Keratinocyte (primary cell): ENCODE results near the gene CWC27. TPM values are rescaled to one million over a fixed set of nuclear protein-coding genes. Genes with fewer than 3 reads are reported as not detected.

Experiments
- DNase-seq: peaks from one replicate; pipeline ENCODE4 v3.0.0-alpha.2; 2011; ENCODE audit warnings: low read depth, missing footprints, low spot score
- FAIRE-seq: peaks from 2 replicates; lab custom pipeline; 2011; peaks lifted over from hg19 to GRCh38; lab: Jason Lieb, UNC
- H2AFZ ChIP-seq: 2 replicates; pipeline ENCODE4 v1.6.0; 2012; ENCODE audit warnings: low read length, control low read depth, inconsistent platforms; ENCODE audit not compliant: control insufficient read depth
- H3K27ac ChIP-seq: 2 replicates; pipeline ENCODE4 v1.5.1; 2011; ENCODE audit warnings: low read length; ENCODE audit not compliant: control insufficient read depth, insufficient read depth
- H3K27me3 ChIP-seq: 3 replicates; pipeline ENCODE4 v1.6.0; 2011; ENCODE audit warnings: low read length; ENCODE audit not compliant: control insufficient read depth, insufficient read depth; ENCODE audit errors: extremely low read depth
- H3K36me3 ChIP-seq, 2 experiments: 2 replicates in 1 of 2; 3 replicates in 1 of 2; pipeline ENCODE4 v1.5.1; 2011; ENCODE audit warnings: low read length in 2 of 2, mild to moderate bottlenecking in 1 of 2; ENCODE audit not compliant: control insufficient read depth in 2 of 2, insufficient read depth in 2 of 2; ENCODE audit errors: extremely low read depth in 1 of 2
- H3K4me1 ChIP-seq: 3 replicates; pipeline ENCODE4 v1.5.1; 2011; ENCODE audit warnings: low read length; ENCODE audit not compliant: control insufficient read depth, insufficient read depth; ENCODE audit errors: extremely low read depth
- H3K4me2 ChIP-seq: 3 replicates; pipeline ENCODE4 v1.6.0; 2011; ENCODE audit warnings: low read depth, low read length; ENCODE audit not compliant: control insufficient read depth, insufficient read depth; ENCODE audit errors: extremely low read depth
- H3K4me3 ChIP-seq, 3 experiments: fragments of 200-600 bp in 1 of 3; sonication (generic) in 1 of 3; 2 replicates in 2 of 3; 3 replicates in 1 of 3; pipeline ENCODE4 v1.5.1; 2011 to 2016; ENCODE audit warnings: low read length in 3 of 3, mild to moderate bottlenecking in 3 of 3, control low read depth in 2 of 3, inconsistent platforms in 1 of 3, low read depth in 1 of 3, mixed read lengths in 1 of 3, mixed run types in 1 of 3, moderate library complexity in 1 of 3; ENCODE audit not compliant: control insufficient read depth in 2 of 3, insufficient read depth in 2 of 3; ENCODE audit errors: extremely low read depth in 1 of 3
- H3K79me2 ChIP-seq: 2 replicates; pipeline ENCODE4 v1.6.0; 2012; ENCODE audit warnings: low read length; ENCODE audit not compliant: control insufficient read depth, insufficient read depth
- H3K9ac ChIP-seq: 3 replicates; pipeline ENCODE4 v1.6.0; 2011; ENCODE audit warnings: low read length; ENCODE audit not compliant: control insufficient read depth, insufficient read depth; ENCODE audit errors: extremely low read depth
- H3K9me1 ChIP-seq: 3 replicates; pipeline ENCODE4 v1.6.0; 2011; ENCODE audit warnings: low read length; ENCODE audit not compliant: control insufficient read depth, insufficient read depth; ENCODE audit errors: extremely low read depth
- H3K9me3 ChIP-seq: 2 replicates; pipeline ENCODE4 v1.5.1; 2012; ENCODE audit warnings: low read depth, low read length; ENCODE audit not compliant: control insufficient read depth
- H4K20me1 ChIP-seq: 3 replicates; pipeline ENCODE4 v1.6.0; 2011; ENCODE audit warnings: low read length; ENCODE audit not compliant: control insufficient read depth, insufficient read depth; ENCODE audit errors: extremely low read depth
- EZH2 ChIP-seq: IDR thresholded peaks from one replicate; pipeline ENCODE4 v1.6.1; 2012; ENCODE audit warnings: inconsistent platforms, mild to moderate bottlenecking, low read length, moderate library complexity
- dilution Hi-C: fragments of 300-500 bp; cut with MboI; formaldehyde crosslinking; loops from one replicate; pipeline ENCODE4 v1.7.0; 2020; ENCODE audit warnings: low sequenced_read_pairs; ENCODE audit not compliant: extremely low pct_ligation_motif_present
- polyA plus RNA-seq, 5 experiments: library from polyadenylated mRNA; depleted of rRNA in 3 of 5; stranded (reverse) in 3 of 5; stranded (forward) in 1 of 5; unstranded in 1 of 5; fragments of >200 nt; gene quantifications; 1 replicate in 1 of 5; 2 replicates in 3 of 5; 3 replicates in 1 of 5; pipeline versions ENCODE4 v1.2.1 to v1.2.3, GENCODE V29; 2011 to 2012; ENCODE audit warnings: missing spikeins in 2 of 5, low read depth in 1 of 5, low replicate concordance in 1 of 5
- TF ChIP-seq, protein P1 (sequence below), 3 experiments: IDR thresholded peaks in 1 of 3; conservative IDR thresholded peaks in 1 of 3; optimal IDR thresholded peaks in 1 of 3; 2 replicates in 2 of 3; 3 replicates in 1 of 3; pipeline versions ENCODE3 to v1.5.1; 2011; ENCODE audit warnings: low read length in 3 of 3, mild to moderate bottlenecking in 3 of 3, moderate library complexity in 2 of 3, control low read depth in 1 of 3, inconsistent platforms in 1 of 3; ENCODE audit not compliant: insufficient read depth in 2 of 3; ENCODE audit errors: extremely low read depth in 1 of 3

CWC27 gene
- polyA plus RNA-seq, 1 donor (not counting 4 experiments of a cell fraction or from before 2014, with no cell fraction given), result 31.8 TPM

DNA sequence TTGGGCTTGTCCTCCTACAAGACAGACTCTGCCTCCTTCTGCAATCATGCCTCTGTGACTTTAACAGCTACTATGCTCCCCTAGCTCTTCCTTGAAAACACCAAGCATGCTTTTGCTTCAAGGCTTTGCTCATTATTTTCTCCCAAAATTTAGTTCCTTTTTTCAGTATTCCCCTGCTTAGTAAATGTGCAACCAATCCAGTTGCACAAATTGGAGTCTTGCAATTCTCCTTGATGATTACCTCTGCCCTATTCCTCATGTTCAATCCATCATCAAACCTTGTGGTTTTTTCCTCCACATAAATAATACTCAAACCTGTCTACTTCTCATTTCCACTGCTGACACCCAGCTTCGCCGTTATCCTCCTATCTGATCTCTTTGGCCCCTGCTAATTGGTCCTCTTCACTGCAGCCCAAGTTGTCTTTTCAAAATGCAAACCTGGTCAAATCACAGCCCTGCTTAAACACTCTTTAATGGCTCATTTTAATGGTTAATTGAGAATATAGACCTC is 296.3 kb downstream of the CWC27 start:
- DNase-seq, result no peak
- Histone ChIP-seq H3K9me3 (no peaks in the 10 kb centered on the region), H3K4me1 (peaks cover 21% of the 10 kb centered on the region), H4K20me1 (no peaks in the 10 kb centered on the region), H3K4me3 (no peak overlapping the region), H3K9ac (no peak overlapping the region), H3K36me3 (no peaks in the 10 kb centered on the region), H3K27me3 (no peaks in the 10 kb centered on the region), H3K4me2 (no peak overlapping the region), H2AFZ (no peak overlapping the region), H3K9me1 (no peaks in the 10 kb centered on the region), H3K27ac (no peak overlapping the region), H3K79me2 (no peaks in the 10 kb centered on the region)
- dilution Hi-C loops, result no loop called here
- no peak for FAIRE-seq
- no peak for TF ChIP-seq EZH2

DNA sequence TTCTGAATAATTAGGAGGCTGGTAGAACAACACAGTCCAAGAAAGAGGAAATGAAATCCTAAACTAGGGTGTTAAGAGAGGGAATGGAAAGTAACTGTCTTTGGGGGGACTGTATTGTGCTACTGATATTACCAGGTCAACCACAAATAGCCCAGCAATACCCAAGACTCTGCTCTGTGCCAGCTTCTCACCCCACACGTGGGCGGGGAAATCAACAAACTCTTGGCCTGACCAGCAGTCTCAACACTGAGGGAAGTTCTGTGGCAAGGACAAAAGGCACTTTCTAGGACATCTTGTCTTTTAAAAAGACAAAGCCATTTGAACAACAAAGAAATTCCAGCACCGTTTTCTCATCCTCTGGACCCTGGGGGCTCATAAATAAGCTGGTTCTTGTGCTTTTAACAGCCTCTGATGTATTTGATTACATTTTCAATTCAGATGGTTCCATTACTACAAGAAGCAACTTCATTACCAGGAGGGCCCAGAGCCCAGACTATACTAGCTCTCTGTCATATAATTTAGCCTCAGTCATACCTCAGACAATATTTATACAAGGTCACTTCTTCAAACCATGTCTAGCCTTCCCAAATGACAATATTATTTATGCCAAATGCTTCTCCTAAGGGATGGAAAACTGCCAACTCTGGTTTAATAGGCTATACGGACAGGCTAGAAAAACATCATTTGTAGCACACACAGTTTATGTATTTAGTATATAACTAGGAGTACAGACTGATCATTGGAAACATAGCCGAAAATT is 297.8 kb downstream of the CWC27 start:
- no peak overlapping the region for H3K9ac ChIP-seq
- FAIRE-seq (no peak), DNase-seq (no peak)
- no peaks in the 10 kb centered on the region for H3K79me2 ChIP-seq
- no peaks in the 10 kb centered on the region for H3K36me3 ChIP-seq
- no peaks in the 10 kb centered on the region for H3K9me1 ChIP-seq
- no peak overlapping the region for H3K4me2 ChIP-seq
- H3K27me3 ChIP-seq, result no peaks in the 10 kb centered on the region
- no peak overlapping the region for H3K4me3 ChIP-seq
- dilution Hi-C loops, result no loop called here
- H3K4me1 ChIP-seq, result peaks cover 16% of the 10 kb centered on the region
- TF ChIP-seq, protein P1, sequence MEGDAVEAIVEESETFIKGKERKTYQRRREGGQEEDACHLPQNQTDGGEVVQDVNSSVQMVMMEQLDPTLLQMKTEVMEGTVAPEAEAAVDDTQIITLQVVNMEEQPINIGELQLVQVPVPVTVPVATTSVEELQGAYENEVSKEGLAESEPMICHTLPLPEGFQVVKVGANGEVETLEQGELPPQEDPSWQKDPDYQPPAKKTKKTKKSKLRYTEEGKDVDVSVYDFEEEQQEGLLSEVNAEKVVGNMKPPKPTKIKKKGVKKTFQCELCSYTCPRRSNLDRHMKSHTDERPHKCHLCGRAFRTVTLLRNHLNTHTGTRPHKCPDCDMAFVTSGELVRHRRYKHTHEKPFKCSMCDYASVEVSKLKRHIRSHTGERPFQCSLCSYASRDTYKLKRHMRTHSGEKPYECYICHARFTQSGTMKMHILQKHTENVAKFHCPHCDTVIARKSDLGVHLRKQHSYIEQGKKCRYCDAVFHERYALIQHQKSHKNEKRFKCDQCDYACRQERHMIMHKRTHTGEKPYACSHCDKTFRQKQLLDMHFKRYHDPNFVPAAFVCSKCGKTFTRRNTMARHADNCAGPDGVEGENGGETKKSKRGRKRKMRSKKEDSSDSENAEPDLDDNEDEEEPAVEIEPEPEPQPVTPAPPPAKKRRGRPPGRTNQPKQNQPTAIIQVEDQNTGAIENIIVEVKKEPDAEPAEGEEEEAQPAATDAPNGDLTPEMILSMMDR (optimal IDR thresholded peaks at IDR 0.05 in 1 of 3, IDR thresholded peaks at IDR 0.05 in 1 of 3, conservative IDR thresholded peaks at IDR 0.05 in 1 of 3; ENCODE audit: extremely low read depth in 1 of 3, insufficient read depth in 2 of 3, low read length in 3 of 3), result no peak
- TF ChIP-seq EZH2, result no peak
- H4K20me1 ChIP-seq, result no peaks in the 10 kb centered on the region
- no peak overlapping the region for H2AFZ ChIP-seq
- no peaks in the 10 kb centered on the region for H3K9me3 ChIP-seq
- no peak overlapping the region for H3K27ac ChIP-seq
